ENCODE results near the gene KLF11.

DNA sequence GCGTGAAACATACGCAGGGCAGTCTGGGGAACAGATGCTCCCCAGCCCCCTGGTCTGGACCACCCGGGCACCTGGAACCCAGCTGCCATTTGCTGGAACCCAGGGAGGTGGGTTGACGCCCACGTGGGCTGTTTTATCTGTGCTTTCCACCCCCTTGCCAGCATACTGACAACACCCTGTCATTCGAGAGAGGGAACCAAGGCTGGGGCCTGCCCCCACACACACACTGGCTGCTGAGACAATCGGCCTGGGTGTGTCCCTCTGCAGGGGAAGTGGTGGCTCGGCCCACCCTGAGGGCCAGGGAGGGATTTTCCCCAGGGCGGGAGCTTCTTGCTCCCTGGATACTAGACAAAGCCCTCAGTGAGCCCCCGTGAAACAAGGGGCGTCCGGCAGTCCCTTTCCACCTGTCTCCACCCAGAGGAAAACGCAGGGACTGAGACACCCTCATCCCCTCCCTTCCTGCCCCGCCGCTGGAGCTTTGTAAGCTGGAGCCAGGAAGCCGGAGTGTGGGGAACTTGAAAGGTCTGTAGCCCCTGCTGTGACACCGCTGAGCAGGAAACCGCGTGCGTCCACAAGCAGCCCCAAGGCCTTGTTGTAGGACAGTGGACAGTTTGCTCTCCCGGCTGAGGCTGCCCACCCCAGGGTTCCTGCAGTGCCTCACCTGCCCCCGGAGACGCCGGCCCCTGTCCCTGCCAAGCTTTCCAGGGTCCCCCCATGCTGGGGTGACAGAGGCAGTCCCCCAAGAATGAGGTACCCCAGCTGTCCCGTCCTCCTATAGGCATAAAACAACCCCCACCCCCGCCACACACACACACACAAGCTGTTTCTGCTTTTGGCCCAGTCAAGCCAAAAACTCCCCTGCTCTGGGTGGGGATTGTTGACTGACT, 14.1 kb upstream of the KLF11 start:
- peak in 1 of 2 donors; percentile 30 for TF ChIP-seq POLR2A (IDR thresholded peaks at IDR 0.05)
- TF ChIP-seq, protein P1, sequence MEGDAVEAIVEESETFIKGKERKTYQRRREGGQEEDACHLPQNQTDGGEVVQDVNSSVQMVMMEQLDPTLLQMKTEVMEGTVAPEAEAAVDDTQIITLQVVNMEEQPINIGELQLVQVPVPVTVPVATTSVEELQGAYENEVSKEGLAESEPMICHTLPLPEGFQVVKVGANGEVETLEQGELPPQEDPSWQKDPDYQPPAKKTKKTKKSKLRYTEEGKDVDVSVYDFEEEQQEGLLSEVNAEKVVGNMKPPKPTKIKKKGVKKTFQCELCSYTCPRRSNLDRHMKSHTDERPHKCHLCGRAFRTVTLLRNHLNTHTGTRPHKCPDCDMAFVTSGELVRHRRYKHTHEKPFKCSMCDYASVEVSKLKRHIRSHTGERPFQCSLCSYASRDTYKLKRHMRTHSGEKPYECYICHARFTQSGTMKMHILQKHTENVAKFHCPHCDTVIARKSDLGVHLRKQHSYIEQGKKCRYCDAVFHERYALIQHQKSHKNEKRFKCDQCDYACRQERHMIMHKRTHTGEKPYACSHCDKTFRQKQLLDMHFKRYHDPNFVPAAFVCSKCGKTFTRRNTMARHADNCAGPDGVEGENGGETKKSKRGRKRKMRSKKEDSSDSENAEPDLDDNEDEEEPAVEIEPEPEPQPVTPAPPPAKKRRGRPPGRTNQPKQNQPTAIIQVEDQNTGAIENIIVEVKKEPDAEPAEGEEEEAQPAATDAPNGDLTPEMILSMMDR (IDR thresholded peaks at IDR 0.05): peak in 4 of 12 donors; percentile 14 to 32 (median 24)
